ENCODE results near the gene MAP2K5. TPM values are rescaled to one million over a fixed set of nuclear protein-coding genes. Genes with fewer than 3 reads are reported as not detected.

MAP2K5 gene
- total RNA-seq, 1 donor from 2014 or later = 3.2 TPM

GRCh38 chr15:67505675-67506572 lies 36.6 kb upstream of the MAP2K5 start:
- no peak for DNase-seq (ENCODE audit: low read depth)
- no peak for TF ChIP-seq CTCF (conservative IDR thresholded peaks at IDR 0.05; ENCODE audit: low read depth, low read length)
- no peak overlapping the region for H3K4me3 ChIP-seq (ENCODE audit: low read depth, low read length)

GRCh38 chr15:67506775-67507747 lies 35.4 kb upstream of the MAP2K5 start:
- no peak overlapping the region for H3K4me3 ChIP-seq (ENCODE audit: low read depth, low read length)
- TF ChIP-seq CTCF (conservative IDR thresholded peaks at IDR 0.05; ENCODE audit: low read depth, low read length) = no peak
- no peak for DNase-seq (ENCODE audit: low read depth)

- no peak for TF ChIP-seq CTCF (conservative IDR thresholded peaks at IDR 0.05; ENCODE audit: low read depth, low read length)
- DNase-seq (ENCODE audit: low read depth) = no peak
- H3K4me3 ChIP-seq (ENCODE audit: low read depth, low read length) = no peak overlapping the region
These were observed 34.1 kb upstream of the MAP2K5 start for GRCh38 chr15:67508407-67508806.

- no peak overlapping the region for H3K4me3 ChIP-seq (ENCODE audit: low read depth, low read length)
- no peak for DNase-seq (ENCODE audit: low read depth)
- TF ChIP-seq CTCF (conservative IDR thresholded peaks at IDR 0.05; ENCODE audit: low read depth, low read length) = no peak
These were observed 32.6 kb upstream of the MAP2K5 start for GRCh38 chr15:67509918-67510317.

DNA sequence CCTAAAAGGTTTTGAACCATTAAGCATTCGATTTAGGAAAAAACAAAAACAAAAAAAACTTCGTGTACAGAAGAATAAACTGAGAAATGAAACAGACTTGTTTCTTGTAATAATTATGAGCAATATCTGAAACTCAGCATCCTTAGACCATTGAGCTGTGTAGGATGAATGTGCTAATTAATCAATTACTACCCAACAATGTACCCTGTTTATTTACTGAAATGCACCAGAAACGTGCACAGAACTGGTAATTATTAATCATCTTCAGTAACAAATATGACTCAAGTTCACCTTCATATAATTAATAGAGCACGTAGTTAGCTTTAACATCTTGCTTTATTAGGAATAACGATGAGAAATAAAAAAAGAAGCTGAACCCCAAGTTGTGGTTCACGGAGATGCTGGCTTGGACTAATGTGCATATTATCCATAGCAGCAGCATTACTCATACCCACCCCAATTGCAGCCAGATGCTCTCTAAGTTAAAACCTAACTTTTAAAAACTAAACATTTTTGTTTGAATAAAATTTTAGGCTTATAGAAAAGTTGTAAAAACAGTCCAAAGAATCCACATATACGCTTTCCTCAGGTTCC lies 31.8 kb upstream of the MAP2K5 start:
- no peak for DNase-seq (ENCODE audit: low read depth)
- no peak for TF ChIP-seq CTCF (conservative IDR thresholded peaks at IDR 0.05; ENCODE audit: low read depth, low read length)
- H3K4me3 ChIP-seq (ENCODE audit: low read depth, low read length) = no peak overlapping the region

DNA sequence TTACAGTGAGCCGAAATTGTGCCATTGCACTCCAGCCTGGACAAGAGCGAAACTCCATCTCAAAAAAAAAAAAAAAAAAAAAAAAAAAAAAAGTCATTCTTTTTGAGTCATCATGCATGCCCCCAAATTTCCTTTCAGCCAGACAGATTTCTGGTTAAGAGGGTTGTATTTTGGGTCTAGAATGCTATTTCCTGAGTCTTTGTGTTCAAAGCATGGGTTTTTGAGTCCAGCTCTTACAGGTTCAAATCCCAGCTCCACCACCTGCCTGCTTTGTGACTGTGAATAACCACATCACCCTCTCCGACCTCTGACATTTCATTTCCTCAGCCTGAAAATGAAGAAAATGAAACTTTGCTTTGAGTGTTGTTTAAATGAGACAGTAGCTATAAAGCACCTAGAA lies 30.9 kb upstream of the MAP2K5 start:
- no peak overlapping the region for H3K4me3 ChIP-seq (ENCODE audit: low read depth, low read length)
- TF ChIP-seq CTCF (conservative IDR thresholded peaks at IDR 0.05; ENCODE audit: low read depth, low read length) = no peak
- DNase-seq (ENCODE audit: low read depth) = no peak

Measured in epithelial cell of proximal tubule (primary cell).